CD8-positive, alpha-beta memory T cell (primary cell): Measurements from ENCODE around the gene ACTR10. TPM values are rescaled to one million over a fixed set of nuclear protein-coding genes. Genes with fewer than 3 reads are reported as not detected.

Experiments used
- polyA plus RNA-seq: library from polyadenylated mRNA; unstranded; fragments of 300-500 nt; fragmentation: Illumina TruSeq; gene quantifications from one replicate; pipeline ENCODE4 v1.2.3, GENCODE V29; 2021
- total RNA-seq, 2 experiments: library from RNA; stranded (reverse); gene quantifications; one replicate each; pipeline ENCODE4 v1.2.3, GENCODE V29; 2021

The ACTR10 gene
- total and polyA plus RNA-seq, 3 experiments from 2014 or later = 38.7 to 81.9 (median 41.5) TPM

Other genes starting within 250 kb of the ACTR10 start
- gene ARMH4, start 47.9 kb upstream of the ACTR10 start, total RNA-seq = not detected
- gene ARMH4, start 47.9 kb upstream of the ACTR10 start, polyA plus RNA-seq = 1.2 TPM
- 100 to 1,000 TPM; 334 to 343 TPM for gene PSMA3, start 44.7 kb downstream of the ACTR10 start, total RNA-seq
- 150 TPM for gene PSMA3, start 44.7 kb downstream of the ACTR10 start, polyA plus RNA-seq
- gene ARID4A, start 98.4 kb downstream of the ACTR10 start, total RNA-seq = 10 to 100 TPM; 19.6 to 20.4 TPM
- gene ARID4A, start 98.4 kb downstream of the ACTR10 start, polyA plus RNA-seq = 38.3 TPM
- under 1 TPM in 1 of 2 experiments, not detected in 1; 0.37 TPM for gene TOMM20L, start 195.8 kb downstream of the ACTR10 start, total RNA-seq
- not detected for gene TOMM20L, start 195.8 kb downstream of the ACTR10 start, polyA plus RNA-seq
- gene TIMM9, start 227.4 kb downstream of the ACTR10 start, total RNA-seq = 10 to 100 TPM; 84.3 to 96.7 TPM
- 75.4 TPM for gene TIMM9, start 227.4 kb downstream of the ACTR10 start, polyA plus RNA-seq
- 10 to 100 TPM; 19.3 to 20.3 TPM for gene KIAA0586, start 227.6 kb downstream of the ACTR10 start, total RNA-seq
- 19.3 TPM for gene KIAA0586, start 227.6 kb downstream of the ACTR10 start, polyA plus RNA-seq